ENCODE measurements around the gene PLXNA2. TPM values are rescaled to one million over a fixed set of nuclear protein-coding genes. Genes with fewer than 3 reads are reported as not detected.

Gene PLXNA2
- total RNA-seq, 1 experiment from 2014 or later: 0.89 TPM

GRCh38 chr1:208292908-208293307 lies 48.7 kb upstream of the PLXNA2 start:
- RAD21 ChIA-PET (ENCODE audit: low non-redundant PET in 1 of 2, low total read pairs in 2 of 2, uncharacterized antibody in 2 of 2, unreplicated experiment in 2 of 2): no interaction called here
- no peak overlapping the region for H3K4me3 ChIP-seq (replicated peaks in 1 of 2; ENCODE audit: low read depth in 1 of 2, low read length in 2 of 2)
- intact Hi-C loops (cut with micrococcal nuclease): no loop called here
- no peak for TF ChIP-seq ZBTB33 (IDR thresholded peaks at IDR 0.05; ENCODE audit: extremely low read depth, insufficient replicate concordance, low read length)
- no peak for TF ChIP-seq ELF1 (IDR thresholded peaks at IDR 0.05; ENCODE audit: borderline replicate concordance, low read depth)
- no peak for TF ChIP-seq FOSL1 (IDR thresholded peaks at IDR 0.05; ENCODE audit: low read depth)
- TF ChIP-seq CTCF (IDR thresholded peaks at IDR 0.05 in 2 of 3, conservative IDR thresholded peaks at IDR 0.05 in 1 of 3; ENCODE audit: borderline replicate concordance in 1 of 3, insufficient read depth in 1 of 3, low read depth in 2 of 3, low read length in 2 of 3): no peak
- no peak for TF ChIP-seq CBX3 (IDR thresholded peaks at IDR 0.05; ENCODE audit: low read depth)
- TF ChIP-seq ZFX (IDR thresholded peaks at IDR 0.05): no peak
- TF ChIP-seq SRF (IDR thresholded peaks at IDR 0.05; ENCODE audit: low read depth): no peak
- H3K9me2 ChIP-seq (ENCODE audit: insufficient read depth): no peaks in the 10 kb centered on the region
- DNase-seq (ENCODE audit: low read depth, low spot score) (no peak), ATAC-seq (no peak)
- CTCF ChIA-PET: interaction anchor here (1.2 kb wide), 1 partner anchor 48 kb away, joined by 4 read pairs; no protein-coding TSS in a partner anchor
- no peak overlapping the region for H2AFZ ChIP-seq (ENCODE audit: low read depth, low read length, poor library complexity, severe bottlenecking)
- POLR2A ChIA-PET: no interaction called here
- H3K36me3 ChIP-seq (ENCODE audit: control insufficient read depth in 1 of 2, insufficient read depth in 2 of 2, low read length in 2 of 2): no peaks in the 10 kb centered on the region
- H3K27me3 ChIP-seq (ENCODE audit: insufficient read depth, low read length): peaks cover 63% of the 10 kb centered on the region
- no peaks in the 10 kb centered on the region for H3K79me2 ChIP-seq (ENCODE audit: insufficient read depth, low read length)
- no peaks in the 10 kb centered on the region for H3K4me1 ChIP-seq (ENCODE audit: control insufficient read depth in 1 of 2, insufficient read depth in 2 of 2, low read length in 2 of 2)
- no peaks in the 10 kb centered on the region for H3K9me3 ChIP-seq (ENCODE audit: control insufficient read depth in 1 of 2, insufficient read depth in 1 of 2, low read depth in 1 of 2, low read length in 2 of 2)
- H3K27ac ChIP-seq (ENCODE audit: low read depth, low read length): no peak overlapping the region
- no peaks in the 10 kb centered on the region for H4K20me1 ChIP-seq (ENCODE audit: insufficient read depth)
- no peak overlapping the region for H3K4me2 ChIP-seq (ENCODE audit: low read length)
- H3K9ac ChIP-seq (ENCODE audit: low read length): no peak overlapping the region
- BruUV-seq (replicated peaks): no TSS peak

All from HCT116 (cell line).